Measurements from ENCODE around the gene NETO1.

NETO1 gene

GRCh38 chr18:72895548-72895947 lies 27.8 kb upstream of the NETO1 start (continued):
- no peak for TF ChIP-seq PRDM10 (tag by site-specific recombination; IDR thresholded peaks at IDR 0.05)
- TF ChIP-seq, protein P1, sequence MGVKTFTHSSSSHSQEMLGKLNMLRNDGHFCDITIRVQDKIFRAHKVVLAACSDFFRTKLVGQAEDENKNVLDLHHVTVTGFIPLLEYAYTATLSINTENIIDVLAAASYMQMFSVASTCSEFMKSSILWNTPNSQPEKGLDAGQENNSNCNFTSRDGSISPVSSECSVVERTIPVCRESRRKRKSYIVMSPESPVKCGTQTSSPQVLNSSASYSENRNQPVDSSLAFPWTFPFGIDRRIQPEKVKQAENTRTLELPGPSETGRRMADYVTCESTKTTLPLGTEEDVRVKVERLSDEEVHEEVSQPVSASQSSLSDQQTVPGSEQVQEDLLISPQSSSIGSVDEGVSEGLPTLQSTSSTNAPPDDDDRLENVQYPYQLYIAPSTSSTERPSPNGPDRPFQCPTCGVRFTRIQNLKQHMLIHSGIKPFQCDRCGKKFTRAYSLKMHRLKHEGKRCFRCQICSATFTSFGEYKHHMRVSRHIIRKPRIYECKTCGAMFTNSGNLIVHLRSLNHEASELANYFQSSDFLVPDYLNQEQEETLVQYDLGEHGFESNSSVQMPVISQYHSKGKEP (tag by site-specific recombination; IDR thresholded peaks at IDR 0.05) = no peak

- Histone ChIP-seq H3K4me3 (ENCODE audit: low read depth, low read length) (no peak overlapping the region), H3K36me3 (ENCODE audit: control insufficient read depth in 2 of 2, insufficient read depth in 1 of 2, low read length in 2 of 2) (no peaks in the 10 kb centered on the region), H3K4me1 (ENCODE audit: control insufficient read depth, insufficient read depth, low read length) (no peaks in the 10 kb centered on the region), H3K27ac (ENCODE audit: extremely low read depth, low read depth, low read length) (no peak overlapping the region), H3K9me3 (ENCODE audit: control insufficient read depth, insufficient read depth, low read depth, low read length) (no peaks in the 10 kb centered on the region)
- TF ChIP-seq ZBTB20 (tag by site-specific recombination; IDR thresholded peaks at IDR 0.05) (no peak), ZNF157 (tag by site-specific recombination; IDR thresholded peaks at IDR 0.05) (no peak), GFI1B (tag by site-specific recombination; IDR thresholded peaks at IDR 0.05) (no peak), ZNF707 (tag by site-specific recombination; IDR thresholded peaks at IDR 0.05) (no peak), ZNF404 (tag by site-specific recombination; IDR thresholded peaks at IDR 0.05) (no peak), ZNF48 (tag by site-specific recombination; IDR thresholded peaks at IDR 0.05) (no peak), ZBTB17 (tag by site-specific recombination; IDR thresholded peaks at IDR 0.05) (no peak), ZNF510 (tag by site-specific recombination; IDR thresholded peaks at IDR 0.05; ENCODE audit: insufficient replicate concordance) (no peak), ZNF571 (tag by site-specific recombination; IDR thresholded peaks at IDR 0.05) (no peak)
- TF ChIP-seq, protein P2, sequence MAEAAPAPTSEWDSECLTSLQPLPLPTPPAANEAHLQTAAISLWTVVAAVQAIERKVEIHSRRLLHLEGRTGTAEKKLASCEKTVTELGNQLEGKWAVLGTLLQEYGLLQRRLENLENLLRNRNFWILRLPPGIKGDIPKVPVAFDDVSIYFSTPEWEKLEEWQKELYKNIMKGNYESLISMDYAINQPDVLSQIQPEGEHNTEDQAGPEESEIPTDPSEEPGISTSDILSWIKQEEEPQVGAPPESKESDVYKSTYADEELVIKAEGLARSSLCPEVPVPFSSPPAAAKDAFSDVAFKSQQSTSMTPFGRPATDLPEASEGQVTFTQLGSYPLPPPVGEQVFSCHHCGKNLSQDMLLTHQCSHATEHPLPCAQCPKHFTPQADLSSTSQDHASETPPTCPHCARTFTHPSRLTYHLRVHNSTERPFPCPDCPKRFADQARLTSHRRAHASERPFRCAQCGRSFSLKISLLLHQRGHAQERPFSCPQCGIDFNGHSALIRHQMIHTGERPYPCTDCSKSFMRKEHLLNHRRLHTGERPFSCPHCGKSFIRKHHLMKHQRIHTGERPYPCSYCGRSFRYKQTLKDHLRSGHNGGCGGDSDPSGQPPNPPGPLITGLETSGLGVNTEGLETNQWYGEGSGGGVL (tag by site-specific recombination; IDR thresholded peaks at IDR 0.05) = no peak
- CTCF ChIA-PET = no interaction called here
- POLR2A ChIA-PET = no interaction called here
Observed at GRCh38 chr18:72878561-72878960, 10.8 kb upstream of the NETO1 start.

GRCh38 chr18:72878143-72878542 lies 10.4 kb upstream of the NETO1 start:
- no peaks in the 10 kb centered on the region for H3K9me3 ChIP-seq (ENCODE audit: control insufficient read depth, insufficient read depth, low read depth, low read length)
- H3K4me1 ChIP-seq (ENCODE audit: control insufficient read depth, insufficient read depth, low read length) = no peaks in the 10 kb centered on the region
- H3K27ac ChIP-seq (ENCODE audit: extremely low read depth, low read depth, low read length) = no peak overlapping the region
- H3K4me3 ChIP-seq (ENCODE audit: low read depth, low read length) = no peak overlapping the region
- POLR2A ChIA-PET = no interaction called here
- no peak for TF ChIP-seq ZNF621 (tag by site-specific recombination; IDR thresholded peaks at IDR 0.05)
- TF ChIP-seq ZNF514 (tag by site-specific recombination; IDR thresholded peaks at IDR 0.05) = no peak
- TF ChIP-seq ZNF24 (tag by site-specific recombination; IDR thresholded peaks at IDR 0.05) = no peak
- no peak for TF ChIP-seq OSR2 (tag by site-specific recombination; IDR thresholded peaks at IDR 0.05)
- no peak for TF ChIP-seq ZNF280D (tag by site-specific recombination; IDR thresholded peaks at IDR 0.05)
- no peaks in the 10 kb centered on the region for H3K36me3 ChIP-seq (ENCODE audit: control insufficient read depth in 2 of 2, insufficient read depth in 1 of 2, low read length in 2 of 2)
- CTCF ChIA-PET = no interaction called here

Data from HEK293 (cell line).